Testis (tissue), 2 donors: Measurements from ENCODE around the gene NUDT3.

Source experiments
- CTCF ChIP-seq, 3 experiments: fragments of 450-650 bp in 2 of 3; fragments of 200-600 bp in 1 of 3; sonication (generic) in 1 of 3; IDR thresholded peaks; one replicate each; pipeline ENCODE4 v1.5.1; 2016 to 2019; ENCODE audit warnings: antibody characterized with exemption in 3 of 3, mild to moderate bottlenecking in 2 of 3, moderate library complexity in 1 of 3
- POLR2A ChIP-seq: fragments of 450-650 bp; IDR thresholded peaks from one replicate; pipeline ENCODE4 v1.6.1; 2017; ENCODE audit warnings: antibody characterized with exemption, mild to moderate bottlenecking, moderate library complexity

GRCh38 chr6:34301408-34301807 is 91.1 kb downstream of the NUDT3 start:
- TF ChIP-seq CTCF (IDR thresholded peaks at IDR 0.05) (no peak), POLR2A (no peak)
